RWPE2 (cell line): ENCODE measurements around the gene PTPRT.

ENCODE experiments used
- ATAC-seq: fragments of 200-7000 bp; cut with Tn5 transposase; 3 replicates; pipeline ENCODE4 v1.9.1; 2021; ENCODE audit warnings: low read depth
- DNase-seq: peaks from one replicate; pipeline ENCODE4 v3.0.0-alpha.2; 2020; ENCODE audit warnings: low spot score
- H3K27ac ChIP-seq: fragments of 450-650 bp; 2 replicates; pipeline ENCODE4 v1.5.1; 2017; ENCODE audit warnings: mild to moderate bottlenecking; ENCODE audit not compliant: poor library complexity, severe bottlenecking
- H3K27me3 ChIP-seq: fragments of 250-450 bp; sonication (Bioruptor Pico); 2 replicates; pipeline ENCODE4 v1.5.1; 2021; ENCODE audit warnings: mild to moderate bottlenecking, moderate library complexity; ENCODE audit not compliant: insufficient read depth, poor library complexity, severe bottlenecking
- H3K36me3 ChIP-seq: fragments of 250-450 bp; sonication (Bioruptor Pico); 2 replicates; pipeline ENCODE4 v1.5.1; 2020; ENCODE audit warnings: low read depth, mild to moderate bottlenecking, moderate library complexity
- H3K4me1 ChIP-seq: fragments of 250-450 bp; sonication (Bioruptor Pico); 2 replicates; pipeline ENCODE4 v1.5.1; 2021; ENCODE audit warnings: mild to moderate bottlenecking, moderate library complexity; ENCODE audit not compliant: insufficient read depth, poor library complexity, severe bottlenecking
- H3K4me3 ChIP-seq: fragments of 250-450 bp; sonication (Bioruptor Pico); 2 replicates; pipeline ENCODE4 v1.5.1; 2021; ENCODE audit warnings: mild to moderate bottlenecking, moderate library complexity; ENCODE audit not compliant: severe bottlenecking
- H3K9me3 ChIP-seq: fragments of 250-450 bp; sonication (Bioruptor Pico); 2 replicates; pipeline ENCODE4 v1.5.1; 2021; ENCODE audit warnings: mild to moderate bottlenecking, moderate library complexity; ENCODE audit not compliant: severe bottlenecking
- CTCF ChIP-seq: fragments of 450-650 bp; IDR thresholded peaks from one replicate; pipeline ENCODE4 v1.5.1; 2017; ENCODE audit warnings: mild to moderate bottlenecking, moderate library complexity; ENCODE audit not compliant: poor library complexity, severe bottlenecking

Gene PTPRT

DNA sequence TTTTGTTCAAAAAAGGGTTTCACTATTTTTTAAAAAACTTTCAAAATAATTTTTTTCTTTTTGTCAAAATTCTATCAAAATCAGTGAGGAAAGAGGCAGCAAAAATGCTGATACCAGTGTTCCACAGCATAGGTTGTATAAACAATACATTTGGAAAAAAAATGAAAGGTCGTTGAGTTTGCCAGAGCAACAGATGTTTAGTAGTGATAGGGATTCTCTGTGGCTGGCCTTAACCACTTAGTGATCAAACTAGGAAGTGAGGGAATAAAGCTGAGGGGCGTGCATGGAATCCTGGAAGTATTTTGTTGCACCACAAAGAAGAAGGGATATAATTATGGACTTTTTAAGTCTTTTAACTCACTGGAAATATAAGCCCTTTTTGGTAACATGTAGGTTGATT lies 1016.3 kb downstream of the PTPRT start:
- Histone ChIP-seq H3K4me3 (no peak overlapping the region), H3K36me3 (no peaks in the 10 kb centered on the region), H3K4me1 (no peaks in the 10 kb centered on the region), H3K27ac (no peak overlapping the region), H3K9me3 (peaks cover 2% of the 10 kb centered on the region), H3K27me3 (no peaks in the 10 kb centered on the region)
- ATAC-seq (no peak), DNase-seq (no peak)
- no peak for TF ChIP-seq CTCF

DNA sequence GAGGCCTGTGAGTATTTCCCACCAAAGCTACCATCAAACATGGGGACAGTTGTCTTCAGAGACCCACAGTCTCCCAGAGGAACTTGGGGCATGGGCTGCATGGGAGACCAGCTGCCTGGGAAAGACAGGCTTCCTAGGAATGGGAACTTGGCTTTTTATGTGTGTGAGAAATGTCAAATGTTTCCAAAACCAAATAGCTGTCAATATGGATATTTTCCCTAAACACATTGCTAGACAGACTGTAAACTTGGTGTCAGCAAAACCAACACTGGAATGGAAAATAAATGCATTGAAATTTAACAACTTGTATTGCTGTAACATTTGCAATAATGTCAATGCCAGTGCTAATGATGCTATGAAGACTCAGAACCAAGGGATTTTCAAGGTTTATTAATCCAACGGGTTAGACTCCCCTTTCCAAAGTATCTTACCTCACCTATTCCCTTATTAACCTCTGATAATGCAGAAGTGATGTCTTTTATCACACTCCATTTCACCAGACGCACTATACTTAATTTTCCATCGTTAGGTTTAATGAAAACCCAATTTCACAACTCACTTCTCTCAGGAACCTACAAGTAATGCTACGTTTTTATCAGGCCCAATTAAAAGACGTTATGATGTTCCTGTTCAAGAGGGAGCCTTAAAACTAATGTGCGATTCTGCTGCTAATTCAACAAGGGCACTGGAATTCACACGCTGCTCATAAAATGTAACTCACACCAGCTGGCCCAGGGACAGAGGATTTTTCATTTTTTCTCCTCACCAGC lies 1025.4 kb downstream of the PTPRT start:
- peaks cover 4% of the 10 kb centered on the region for H3K27me3 ChIP-seq
- DNase-seq (no peak), ATAC-seq (no peak)
- no peaks in the 10 kb centered on the region for H3K36me3 ChIP-seq
- no peaks in the 10 kb centered on the region for H3K4me1 ChIP-seq
- no peak overlapping the region for H3K4me3 ChIP-seq
- H3K9me3 ChIP-seq, result peaks cover 4% of the 10 kb centered on the region
- H3K27ac ChIP-seq, result no peak overlapping the region
- TF ChIP-seq CTCF, result no peak

- DNase-seq (no peak), ATAC-seq (no peak)
- Histone ChIP-seq H3K4me1 (no peaks in the 10 kb centered on the region), H3K36me3 (no peaks in the 10 kb centered on the region), H3K27me3 (peaks cover 7% of the 10 kb centered on the region), H3K4me3 (no peak overlapping the region), H3K9me3 (peaks cover 6% of the 10 kb centered on the region), H3K27ac (no peak overlapping the region)
- no peak for TF ChIP-seq CTCF
Observed at GRCh38 chr20:42161228-42161829, 1028.4 kb downstream of the PTPRT start.

GRCh38 chr20:42159808-42160207 lies 1029.9 kb downstream of the PTPRT start:
- Histone ChIP-seq H3K27me3 (peaks cover 7% of the 10 kb centered on the region), H3K27ac (no peak overlapping the region), H3K36me3 (no peaks in the 10 kb centered on the region), H3K4me1 (no peaks in the 10 kb centered on the region), H3K4me3 (no peak overlapping the region), H3K9me3 (peaks cover 3% of the 10 kb centered on the region)
- ATAC-seq (no peak), DNase-seq (no peak)
- no peak for TF ChIP-seq CTCF

- H3K4me3 ChIP-seq, result no peak overlapping the region
- peaks cover 3% of the 10 kb centered on the region for H3K9me3 ChIP-seq
- peaks cover 7% of the 10 kb centered on the region for H3K27me3 ChIP-seq
- DNase-seq (no peak), ATAC-seq (no peak)
- H3K27ac ChIP-seq, result no peak overlapping the region
- no peak for TF ChIP-seq CTCF
- no peaks in the 10 kb centered on the region for H3K4me1 ChIP-seq
- no peaks in the 10 kb centered on the region for H3K36me3 ChIP-seq
Observed at GRCh38 chr20:42158272-42158671, 1031.4 kb downstream of the PTPRT start.
